ENCODE data around the gene SP3. TPM values are rescaled to one million over a fixed set of nuclear protein-coding genes. Genes with fewer than 3 reads are reported as not detected.

The SP3 gene
- total RNA-seq, result 104 and 108 TPM in 2 replicates

DNA sequence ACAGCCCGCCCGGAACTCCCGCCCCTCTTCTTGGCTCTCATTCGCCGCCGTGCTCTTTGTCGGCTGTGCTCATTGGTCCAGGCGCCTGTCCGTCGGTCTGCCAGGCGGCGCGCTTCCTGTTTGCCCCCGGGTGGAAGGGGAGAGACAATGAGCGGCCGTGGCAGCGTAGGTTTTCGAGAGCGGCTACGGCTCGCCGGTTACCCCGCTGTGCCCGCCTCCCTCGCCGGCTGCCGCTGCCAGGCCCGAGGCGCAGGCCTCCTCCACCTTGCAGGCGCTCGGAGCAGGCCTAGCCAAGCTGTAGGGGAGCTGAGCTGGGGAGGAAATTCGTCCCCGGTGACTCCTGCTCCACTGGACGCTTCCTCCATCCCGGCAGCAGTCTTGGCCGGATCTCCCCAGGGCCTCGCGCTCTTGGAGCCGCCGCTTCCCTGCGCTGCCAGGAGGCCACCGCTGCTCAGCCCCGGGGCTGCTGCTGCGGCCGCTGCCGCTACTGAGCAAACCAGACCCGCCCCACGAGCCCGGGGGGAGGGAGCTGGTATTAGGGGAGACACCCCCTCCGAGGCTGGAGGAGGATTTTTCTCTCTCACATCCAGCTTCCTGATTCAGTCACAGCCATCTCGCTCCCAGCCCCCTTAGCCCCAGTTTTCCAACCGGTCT lies at the start of gene SP3:
Gene SP3 (minus strand): TSS at position 2 of the 654 bp plus-strand sequence. CDS start 202 bp downstream, outside the sequence.
- intact Hi-C loops (cut with micrococcal nuclease), result loop anchor here (1.0 to 5.0 kb wide), 5 partner anchors 31 to 1408 kb away; partner anchors contain the start of genes ATF2, GPR155 and PDK1

- intact Hi-C loops (cut with micrococcal nuclease), result no loop called here
Observed at GRCh38 chr2:174014699-174015070, 49.5 kb upstream of the SP3 start.

DNA sequence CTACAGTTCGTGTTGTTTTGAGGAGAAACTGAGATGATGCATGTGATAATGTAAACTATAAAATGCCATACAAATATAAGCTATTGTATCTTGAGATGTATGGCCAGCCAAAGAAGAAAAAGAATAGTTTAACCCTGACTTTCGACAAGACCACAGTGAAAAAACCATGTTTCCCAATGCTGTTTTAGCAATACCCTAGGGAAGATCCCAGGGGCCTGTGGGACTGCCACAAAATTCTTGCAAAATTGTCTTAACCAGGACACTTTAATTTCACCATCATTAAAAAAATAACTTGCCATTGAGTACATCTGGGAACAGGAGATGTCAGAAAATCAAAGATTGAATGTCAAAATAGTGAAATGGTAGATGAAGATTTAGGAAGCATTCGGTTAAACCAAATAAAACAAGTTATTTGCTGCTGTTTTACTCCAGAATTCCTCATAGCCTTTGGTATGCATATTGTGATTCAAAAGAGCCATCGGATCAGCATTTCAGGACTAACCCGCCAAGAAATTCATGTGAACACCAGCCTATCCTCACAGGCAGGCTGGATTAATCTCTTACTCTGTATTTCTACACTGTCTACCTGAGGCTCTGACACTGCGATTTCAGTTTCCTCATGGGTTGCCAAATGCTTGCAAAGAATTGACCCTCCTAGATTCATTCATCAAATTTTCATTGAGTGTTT lies 49.0 kb upstream of the SP3 start:
- intact Hi-C loops (cut with micrococcal nuclease), result no loop called here

DNA sequence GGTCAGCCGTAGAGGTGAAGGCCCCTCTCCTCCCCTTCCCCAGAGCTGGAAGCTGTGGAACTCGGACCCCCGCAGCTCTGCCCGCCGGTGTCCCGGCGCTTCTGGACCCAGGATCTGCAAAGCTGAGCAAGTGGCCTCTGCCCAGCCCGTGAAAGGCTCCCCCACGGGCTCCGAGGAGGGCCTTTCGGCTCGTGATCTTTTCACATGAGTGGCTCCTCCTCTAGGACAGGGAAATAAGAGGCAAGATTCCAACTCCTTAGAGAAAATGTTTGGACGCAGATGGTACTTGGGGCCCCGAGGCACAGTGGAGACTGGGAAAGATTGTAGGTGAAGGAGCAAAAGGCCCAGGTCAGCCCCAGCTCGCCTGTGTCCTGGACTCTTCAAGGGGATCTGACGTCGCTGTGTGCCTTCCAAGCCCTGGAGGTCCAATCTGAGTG lies 48.2 kb upstream of the SP3 start:
- intact Hi-C loops (cut with micrococcal nuclease), result no loop called here

GRCh38 chr2:174012347-174013314 lies 47.5 kb upstream of the SP3 start:
- intact Hi-C loops (cut with micrococcal nuclease), result no loop called here

DNA sequence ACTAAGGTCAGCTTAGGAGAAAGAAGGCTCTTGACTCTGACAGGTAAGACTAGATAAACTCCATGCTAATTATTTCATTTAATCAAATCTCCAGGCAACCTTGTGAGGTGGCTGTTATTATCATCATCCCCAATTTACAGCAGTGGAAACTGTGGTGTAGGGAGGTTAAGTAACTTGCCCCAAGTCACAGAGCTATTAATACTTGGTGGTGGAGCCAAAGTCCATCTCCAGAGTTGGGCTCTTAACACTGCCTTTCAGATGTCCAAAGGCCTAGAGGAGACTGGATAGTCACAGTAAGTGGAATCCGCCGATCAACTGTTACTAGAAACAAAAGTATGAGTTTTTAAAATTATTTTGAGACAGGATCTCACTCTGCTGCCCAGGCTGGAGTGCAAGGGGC lies 46.6 kb upstream of the SP3 start:
- intact Hi-C loops (cut with micrococcal nuclease), result no loop called here

GRCh38 chr2:174011173-174011572 lies 46.0 kb upstream of the SP3 start:
- intact Hi-C loops (cut with micrococcal nuclease), result no loop called here

- intact Hi-C loops (cut with micrococcal nuclease), result no loop called here
Observed at GRCh38 chr2:174009488-174010223, 44.5 kb upstream of the SP3 start.

DNA sequence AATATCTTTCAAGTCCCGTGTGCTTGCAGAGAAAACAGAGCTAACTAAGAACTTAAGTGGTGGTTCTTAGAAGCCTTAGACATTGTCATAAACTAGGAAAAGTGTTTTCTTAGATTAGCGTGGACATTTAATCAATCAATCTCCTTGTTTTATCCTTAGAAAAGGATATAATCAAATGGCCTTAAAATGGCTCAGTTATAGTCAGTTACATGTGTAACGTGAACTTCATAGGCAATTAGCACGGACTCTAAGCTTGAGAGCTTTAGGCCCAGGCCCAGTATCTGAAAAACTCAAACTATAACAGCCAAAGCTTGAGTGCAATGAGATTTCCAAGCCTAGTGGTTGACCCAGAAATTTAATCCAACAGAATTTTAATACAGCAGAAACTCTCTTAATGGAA lies 43.5 kb upstream of the SP3 start:
- intact Hi-C loops (cut with micrococcal nuclease), result no loop called here

DNA sequence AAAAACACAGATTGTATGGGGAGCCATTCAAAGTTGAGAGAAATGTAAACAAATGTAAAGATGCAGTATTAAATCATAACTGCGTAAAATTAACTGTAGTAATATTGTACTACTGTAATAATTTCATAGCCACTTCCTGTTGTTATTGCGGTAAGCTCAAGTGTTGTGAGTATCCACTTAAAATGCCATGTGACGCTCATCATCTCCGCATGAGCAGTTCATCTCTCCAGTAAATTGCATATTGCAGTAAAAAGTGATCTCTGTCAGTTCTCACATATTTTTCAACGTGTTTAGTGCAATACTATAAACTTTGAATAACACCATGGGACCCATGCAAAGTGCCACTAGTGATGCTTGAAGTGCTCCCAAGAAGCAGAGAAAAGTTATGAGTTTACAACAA lies 41.8 kb upstream of the SP3 start:
- intact Hi-C loops (cut with micrococcal nuclease), result no loop called here

DNA sequence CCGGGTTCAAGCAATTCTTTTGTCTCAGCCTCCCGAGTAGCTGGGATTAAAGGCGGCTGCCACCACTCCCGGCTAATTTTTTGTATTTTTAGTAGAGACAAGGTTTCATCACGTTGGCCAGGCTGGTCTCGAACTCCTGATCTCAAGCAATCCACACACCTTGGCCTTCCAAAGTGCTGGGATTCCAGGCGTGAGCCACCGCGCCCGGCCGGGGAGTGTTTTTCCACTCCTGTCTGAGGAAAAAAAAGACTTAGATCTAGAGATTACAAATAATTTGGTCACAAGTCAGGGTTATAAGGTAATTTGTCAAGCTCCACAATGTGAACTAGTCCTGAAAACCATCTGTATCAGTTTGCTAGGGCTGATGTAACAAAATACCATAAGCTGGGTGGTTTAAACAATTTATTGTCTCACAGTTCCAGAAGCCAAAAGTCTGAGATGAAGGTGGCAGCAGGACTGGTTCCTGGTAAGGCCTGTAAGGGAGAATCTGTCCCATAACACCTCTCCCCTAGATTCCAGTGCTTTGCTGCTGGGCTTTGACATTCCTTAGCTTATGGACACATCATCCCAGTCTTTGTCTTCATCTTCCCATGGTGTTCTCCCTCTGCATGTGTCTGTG lies 40.7 kb upstream of the SP3 start:
- intact Hi-C loops (cut with micrococcal nuclease), result no loop called here

DNA sequence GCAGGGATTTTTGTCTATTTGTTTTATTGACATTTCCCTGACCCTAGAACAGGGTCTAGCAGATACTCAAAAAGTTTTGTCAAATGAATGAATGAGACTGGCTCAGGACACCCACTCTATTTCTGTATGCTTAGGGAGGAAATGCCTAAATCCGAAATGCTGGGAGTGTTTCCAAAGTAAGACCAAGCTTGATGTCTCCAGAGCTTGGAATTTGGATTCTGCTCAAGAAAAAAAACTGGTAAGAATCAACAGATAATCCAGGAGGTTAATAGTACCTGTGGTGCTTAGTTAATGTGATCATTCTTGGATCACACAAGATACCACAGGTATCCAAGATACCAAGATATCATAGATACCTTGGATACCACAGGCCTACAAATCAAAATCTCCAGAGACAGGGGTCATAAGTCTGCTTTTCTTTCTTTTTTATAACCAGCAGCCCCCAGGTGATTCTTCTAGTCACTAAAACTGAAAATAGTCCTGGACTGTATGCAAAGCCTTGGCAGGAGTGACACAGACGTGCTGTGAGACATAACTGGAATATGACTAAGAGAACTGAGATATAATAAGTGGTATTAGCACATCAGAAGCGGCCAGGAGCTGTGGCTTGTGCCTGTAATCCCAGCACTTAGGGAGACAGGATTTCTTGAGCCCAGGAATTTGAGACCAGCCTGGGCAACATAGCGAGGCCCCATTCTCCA lies 39.9 kb upstream of the SP3 start:
- intact Hi-C loops (cut with micrococcal nuclease), result no loop called here

GRCh38 chr2:174003720-174004695 lies 38.8 kb upstream of the SP3 start:
- intact Hi-C loops (cut with micrococcal nuclease), result no loop called here

GRCh38 chr2:174002679-174003078 lies 37.5 kb upstream of the SP3 start:
- intact Hi-C loops (cut with micrococcal nuclease), result no loop called here

DNA sequence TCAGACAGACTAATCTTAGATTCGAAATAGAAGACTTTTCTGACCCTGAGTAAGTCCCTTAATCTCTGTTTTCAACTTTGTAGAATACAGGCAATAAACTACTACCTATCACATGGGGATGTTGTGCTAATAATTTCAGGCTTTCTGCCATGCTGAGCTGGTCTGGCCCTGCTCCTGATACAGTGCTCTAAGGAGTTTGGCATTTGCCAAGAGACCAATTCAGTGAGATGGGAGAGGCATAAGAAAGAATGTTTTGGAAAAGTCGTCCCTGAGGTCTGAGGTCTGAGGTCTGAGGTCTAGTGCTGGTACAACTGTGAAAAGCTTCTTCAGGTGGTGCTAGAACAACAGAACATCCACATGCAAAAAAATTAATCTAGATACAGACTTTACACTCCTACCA lies 35.9 kb upstream of the SP3 start:
- intact Hi-C loops (cut with micrococcal nuclease), result no loop called here

DNA sequence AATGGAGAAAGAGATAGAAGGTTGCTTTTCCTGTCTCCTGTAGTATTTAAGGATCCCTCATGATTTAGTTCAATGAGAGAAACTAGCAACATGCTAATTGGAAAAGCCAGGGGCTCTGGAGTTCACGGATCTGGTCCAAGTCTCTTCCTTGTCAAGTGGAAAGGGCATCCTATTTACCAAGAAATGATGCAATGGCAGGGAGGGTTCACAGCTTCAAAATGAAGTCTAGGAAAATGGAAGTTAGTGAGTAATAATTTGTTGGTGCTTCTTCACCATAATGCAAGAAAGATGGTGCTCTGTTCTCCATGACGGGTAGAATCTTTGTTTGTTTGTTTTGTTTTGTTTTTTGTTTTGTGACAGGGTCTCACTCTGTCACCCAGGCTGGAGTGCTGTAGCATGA lies 34.6 kb upstream of the SP3 start:
- intact Hi-C loops (cut with micrococcal nuclease), result no loop called here

DNA sequence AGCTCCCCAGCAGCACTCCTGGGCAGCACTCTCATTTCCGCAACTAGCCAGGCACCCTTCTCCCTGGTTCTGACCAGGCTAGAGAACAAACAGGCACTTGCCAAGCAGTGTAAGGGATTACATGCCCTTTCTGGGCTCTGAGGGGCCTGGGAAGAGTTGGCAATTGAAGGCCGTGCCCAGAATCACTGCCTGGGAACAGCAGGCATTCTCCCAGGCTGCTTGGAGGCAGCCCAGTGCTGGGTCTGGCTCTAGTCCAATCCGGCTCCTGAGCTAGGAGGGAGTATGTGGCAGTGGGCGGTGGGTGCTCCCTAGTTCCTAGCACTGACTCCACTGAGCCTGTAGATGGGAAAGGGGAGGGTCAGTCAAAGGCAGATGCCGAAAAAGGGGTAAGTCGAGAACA lies 34.1 kb upstream of the SP3 start:
- intact Hi-C loops (cut with micrococcal nuclease), result no loop called here

DNA sequence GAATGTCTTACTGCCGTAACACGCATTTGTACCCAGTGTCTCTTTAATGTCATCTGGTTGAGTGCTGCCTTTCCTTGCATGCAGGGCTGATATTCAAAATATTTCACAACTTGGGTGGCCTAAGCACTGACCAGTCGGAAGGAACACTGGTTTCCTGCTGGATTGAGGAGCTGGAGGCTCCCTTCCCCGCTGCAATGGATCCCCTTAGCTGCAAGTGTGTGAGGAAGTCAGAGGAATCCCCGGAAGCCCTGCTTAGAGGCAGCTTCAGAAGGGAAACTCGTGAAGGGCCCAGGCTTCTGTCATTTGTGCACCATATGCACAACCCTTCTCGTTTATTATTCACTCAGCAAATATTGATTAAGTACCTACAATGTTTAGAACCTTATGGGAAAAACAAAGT lies 33.2 kb upstream of the SP3 start:
- intact Hi-C loops (cut with micrococcal nuclease), result no loop called here

GRCh38 chr2:173997753-173998152 lies 32.6 kb upstream of the SP3 start:
- intact Hi-C loops (cut with micrococcal nuclease), result loop anchor here (2.0 kb wide), 1 partner anchor 31 kb away; no protein-coding TSS in a partner anchor
